C4-2B (cell line): ENCODE data around the gene TMED4.

Source experiments
- CTCF ChIP-seq: fragments of 450-650 bp; conservative IDR thresholded peaks from 2 replicates; pipeline ENCODE4 v1.5.1; 2017; ENCODE audit warnings: mild to moderate bottlenecking
- ZFX ChIP-seq: fragments of 450-650 bp; IDR thresholded peaks from 2 replicates; pipeline ENCODE4 v1.6.1; 2017

GRCh38 chr7:44536090-44536489 lies 45.9 kb downstream of the TMED4 start:
- TF ChIP-seq CTCF = no peak
- no peak for TF ChIP-seq ZFX
